RKO (cell line): Measurements from ENCODE around the gene IFRD2.

Experiments used
- DNase-seq: peaks from one replicate; pipeline ENCODE4 v3.0.0-alpha.2; 2016; ENCODE audit warnings: low spot score

Gene IFRD2

DNA sequence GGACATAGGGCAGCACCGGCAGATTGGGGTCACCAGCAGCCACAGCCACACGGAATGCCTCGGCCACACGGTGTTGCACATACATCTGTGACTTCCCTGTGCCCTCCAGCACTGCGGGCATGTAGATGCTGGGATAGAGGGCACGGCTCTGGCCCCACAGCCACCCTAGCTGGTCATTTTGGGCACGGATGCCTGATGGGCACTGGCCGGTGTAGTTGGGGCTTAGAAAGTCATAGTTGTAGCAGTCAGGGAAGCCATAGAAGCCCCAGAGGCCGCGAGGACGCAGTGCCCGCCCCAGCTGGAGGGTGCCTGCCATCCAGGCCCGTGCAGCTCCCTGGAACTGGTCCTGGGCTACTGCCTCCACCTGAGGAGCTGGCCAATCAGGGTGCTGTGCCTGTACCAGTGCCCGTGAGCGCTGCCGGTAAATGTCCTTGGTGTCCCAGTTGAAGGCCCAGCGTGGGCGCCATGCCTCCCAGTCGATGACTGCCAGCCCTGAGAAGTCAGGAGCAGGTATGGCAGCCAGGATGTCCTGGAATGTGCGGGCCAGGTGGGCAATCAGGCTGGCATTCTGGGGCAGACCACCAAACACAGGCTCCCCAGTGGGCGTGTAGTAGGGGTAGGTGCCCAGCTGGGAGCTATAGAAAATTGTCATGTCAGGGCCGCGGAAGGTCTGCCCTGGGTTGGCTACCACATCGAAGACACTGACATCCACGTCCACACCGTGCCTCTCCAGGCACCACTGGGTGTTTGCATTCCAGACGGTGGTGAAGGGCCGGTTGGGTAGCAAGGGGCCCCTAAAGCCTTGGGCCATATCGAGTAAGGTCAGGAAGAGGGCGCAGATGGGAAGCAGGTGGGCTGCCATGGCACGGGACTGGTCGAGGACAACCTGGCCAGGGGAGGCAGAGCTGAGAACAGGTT is 10.1 kb upstream of the IFRD2 start:
- DNase-seq, result no peak

DNA sequence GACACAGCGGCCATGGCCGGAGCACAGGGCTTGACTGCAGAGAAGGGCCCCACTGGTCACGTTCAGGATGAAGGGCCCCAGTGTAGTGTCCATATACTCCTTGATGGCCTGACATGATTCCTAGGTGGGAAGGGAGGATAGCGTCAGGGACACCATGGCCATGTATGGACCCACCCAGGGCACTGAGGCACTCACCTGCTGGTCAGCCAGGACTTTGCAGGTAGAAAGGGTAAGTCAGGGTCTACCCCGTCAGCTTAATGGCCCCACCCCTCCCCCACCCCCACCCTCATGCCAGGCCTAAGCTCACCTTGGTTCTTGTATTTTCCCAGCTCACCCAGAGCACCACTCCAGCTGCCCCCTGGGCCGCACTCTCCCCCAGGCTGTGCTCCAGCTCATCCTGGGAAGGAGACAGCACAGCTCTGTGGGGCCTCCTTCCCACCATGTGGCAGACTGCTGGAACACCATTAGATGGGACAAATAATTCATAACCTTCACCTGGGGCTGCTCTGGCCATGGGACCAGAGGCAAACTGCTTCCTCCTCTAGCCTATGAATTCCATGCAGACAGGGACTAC is 8.5 kb upstream of the IFRD2 start:
- no peak for DNase-seq

DNA sequence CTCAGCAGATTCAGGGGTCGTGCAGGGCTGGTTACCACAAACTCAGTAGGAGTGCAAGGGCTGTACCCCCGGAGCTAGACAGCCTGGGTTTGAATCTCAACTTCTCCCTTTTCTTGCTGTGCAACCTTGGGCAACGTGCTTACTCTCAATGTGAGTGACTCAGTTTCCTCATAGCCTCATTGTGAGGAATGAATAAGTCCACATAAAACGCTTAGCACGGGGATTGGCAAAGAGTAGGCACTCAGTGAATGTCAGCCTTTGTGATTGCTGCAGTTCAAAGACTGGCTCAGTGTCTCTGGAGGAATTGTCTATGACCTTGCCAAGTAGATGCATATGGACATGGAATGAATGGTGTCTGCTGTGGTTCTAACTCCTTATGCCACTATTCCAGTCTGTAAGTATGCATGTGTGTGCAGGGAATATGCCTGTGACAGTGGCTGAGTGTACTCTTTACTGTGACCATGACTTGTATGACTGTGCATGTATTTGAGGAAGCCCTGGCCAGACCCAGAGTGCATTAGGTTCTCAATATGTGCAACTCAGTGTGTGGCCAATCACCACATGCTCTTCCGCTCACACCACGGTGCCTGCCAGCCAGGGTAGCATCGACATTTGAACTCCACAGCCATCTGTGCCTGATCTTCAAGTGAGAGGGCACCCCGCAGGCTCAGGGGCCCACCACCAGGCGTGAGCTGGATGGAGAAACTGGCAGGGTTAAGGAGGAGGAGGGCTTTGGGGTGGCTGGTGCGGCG is 7.9 kb upstream of the IFRD2 start:
- peak; percentile 80 for DNase-seq

DNA sequence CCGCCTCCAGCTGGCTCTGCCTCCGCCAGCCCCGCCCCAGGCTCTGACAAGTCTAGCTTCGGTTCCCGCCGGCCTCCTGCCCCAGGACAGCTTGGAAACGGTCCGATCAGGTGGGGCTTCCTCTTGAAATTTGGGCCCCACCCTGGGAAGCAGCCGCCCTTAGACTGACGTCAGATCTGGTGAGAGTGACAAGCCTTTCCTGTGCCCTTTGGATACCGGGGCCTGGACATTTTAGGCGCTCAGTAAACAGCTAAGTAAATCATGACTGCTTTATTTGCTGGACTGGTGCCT is 7.4 kb upstream of the IFRD2 start:
- no peak for DNase-seq

DNA sequence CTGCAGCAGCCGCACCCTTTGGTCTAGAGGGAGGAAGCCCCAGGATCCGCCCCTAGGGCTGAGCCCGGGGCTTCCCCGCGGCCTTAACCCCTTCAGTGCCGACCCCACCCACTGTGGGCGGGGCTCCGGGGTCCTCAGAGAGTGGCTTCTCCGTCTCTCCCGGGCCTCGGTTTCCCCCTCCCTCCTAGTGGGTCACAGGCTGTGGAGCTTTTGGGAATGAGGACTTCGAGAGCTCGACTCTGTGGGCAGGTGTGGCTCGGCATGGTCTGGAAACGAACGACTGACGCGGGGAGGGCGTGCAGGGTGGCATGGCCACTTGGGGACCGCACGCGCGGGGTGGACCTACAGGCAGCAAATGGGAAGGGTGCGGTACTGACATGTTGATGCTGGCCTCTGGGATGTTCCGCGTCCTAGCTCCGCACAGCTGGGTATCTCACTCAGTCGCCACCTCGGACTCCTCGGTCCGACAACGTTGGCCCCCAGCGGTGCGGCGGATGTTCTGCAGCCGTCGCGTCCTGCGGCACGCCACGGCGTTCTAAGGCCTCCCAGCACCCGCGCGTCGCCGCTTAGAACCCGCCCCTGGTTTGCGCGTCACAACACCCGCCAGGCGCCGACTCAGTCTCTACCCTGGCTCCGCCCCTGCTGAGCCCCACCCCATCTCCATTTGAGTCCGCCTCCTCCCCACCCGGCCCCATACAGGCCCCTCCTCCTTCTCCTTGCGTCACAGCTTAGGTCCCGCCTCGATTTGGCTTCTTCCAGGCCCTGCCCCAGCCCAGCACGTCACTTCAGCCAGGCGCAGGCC is 6.8 kb upstream of the IFRD2 start, which contains the start of the genes HYAL3 and NAA80:
Gene HYAL3, minus strand, starts transcription at position 570 of the 802 bp plus-strand sequence. CDS start 3,803 bp downstream, outside the sequence.
Gene NAA80, minus strand, starts transcription at position 570 of the 802 bp plus-strand sequence. CDS start 1,942 bp downstream, outside the sequence.
- peak; percentile 99 for DNase-seq

DNA sequence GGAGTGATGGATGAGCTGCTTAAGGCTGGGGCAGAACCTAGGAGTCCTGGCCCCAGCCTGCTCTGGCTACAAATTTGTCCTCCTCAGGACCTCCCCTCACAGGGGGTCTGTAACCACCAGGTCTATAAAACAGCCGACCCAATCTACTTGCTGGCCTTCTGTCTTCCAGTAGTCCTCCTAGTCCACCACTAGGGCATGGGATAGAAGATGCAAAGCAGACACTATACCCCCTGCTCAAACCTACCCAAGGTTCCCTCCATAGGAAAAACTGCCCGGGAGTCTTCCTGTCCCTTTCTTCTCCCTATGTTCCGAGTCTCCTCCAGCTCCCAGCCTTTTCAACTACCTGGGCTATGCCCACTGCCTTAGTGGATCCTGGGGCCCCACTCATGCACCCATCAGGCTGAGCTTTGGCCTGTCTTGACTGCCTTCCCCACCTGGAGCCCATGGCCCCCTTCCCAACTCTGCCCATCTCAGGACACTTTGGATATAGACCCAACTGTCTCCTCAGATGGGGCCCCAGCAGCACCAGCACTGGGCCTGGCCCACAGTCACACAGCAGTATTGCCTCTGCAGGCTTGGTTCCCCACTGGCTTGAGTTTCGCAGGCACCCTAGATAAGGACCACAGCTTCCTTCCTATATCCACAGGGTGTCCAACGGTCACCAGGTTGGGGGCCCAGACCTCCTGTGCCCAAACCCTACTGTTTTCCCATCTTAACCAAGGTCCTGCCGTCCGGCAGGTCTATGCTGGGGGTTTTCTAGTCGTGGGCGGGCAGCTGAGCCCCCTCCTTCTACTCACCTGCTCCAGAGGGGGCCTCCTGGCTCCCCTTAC is 5.9 kb upstream of the IFRD2 start:
- DNase-seq, result no peak

DNA sequence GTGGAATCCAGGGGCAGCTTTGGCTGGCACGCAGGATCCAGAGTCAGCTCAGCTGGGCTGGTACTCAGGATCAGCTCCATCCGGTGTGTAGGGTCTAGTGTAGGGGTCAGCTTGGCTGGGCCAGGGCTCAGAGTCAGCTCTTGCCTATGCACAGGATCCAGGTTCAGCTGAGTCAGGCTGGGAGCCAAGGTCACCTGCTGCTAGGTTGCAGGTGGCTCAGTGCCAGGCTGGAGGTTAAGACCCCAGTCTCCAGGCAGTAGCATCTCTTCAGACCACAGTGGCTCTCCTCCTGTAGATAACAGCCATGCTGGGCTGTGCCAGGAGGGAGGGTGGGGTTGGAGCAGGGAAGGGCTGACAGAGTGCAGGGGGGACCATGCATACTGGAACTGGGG is 5.2 kb upstream of the IFRD2 start:
- DNase-seq, result no peak

DNA sequence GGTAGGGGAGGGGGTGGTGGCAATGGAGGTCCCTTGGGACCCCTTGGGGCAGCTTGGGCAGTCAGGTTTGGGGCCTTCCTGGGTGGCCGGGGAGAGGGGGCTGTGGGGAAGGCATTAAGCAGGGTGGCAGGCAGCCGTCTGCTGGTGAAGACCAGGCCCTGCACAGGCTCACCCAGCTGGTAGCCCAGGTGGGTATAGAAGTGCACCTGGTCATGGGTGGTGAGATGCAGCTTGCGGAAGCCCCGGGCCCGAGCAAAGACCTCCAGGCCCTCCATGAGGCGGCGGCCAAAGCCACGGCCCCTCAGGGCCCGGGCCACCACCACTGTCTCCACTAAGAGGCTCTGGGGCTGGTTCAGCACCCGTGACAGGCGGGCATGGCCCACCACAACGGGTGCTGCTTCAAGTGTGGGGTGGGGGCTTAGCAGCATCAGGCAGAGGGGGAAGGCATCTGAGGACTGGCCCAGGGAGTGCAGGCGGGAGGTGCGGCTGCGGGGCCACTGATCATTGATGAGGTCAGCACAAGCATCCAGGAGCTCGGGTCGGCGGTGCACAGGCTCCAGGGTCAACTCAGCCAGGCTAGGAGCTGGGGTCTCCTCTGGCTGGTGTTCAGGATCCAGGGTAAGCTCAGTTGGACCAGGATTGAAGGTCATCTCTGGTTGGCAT is 4.6 kb upstream of the IFRD2 start:
- DNase-seq, result no peak

DNA sequence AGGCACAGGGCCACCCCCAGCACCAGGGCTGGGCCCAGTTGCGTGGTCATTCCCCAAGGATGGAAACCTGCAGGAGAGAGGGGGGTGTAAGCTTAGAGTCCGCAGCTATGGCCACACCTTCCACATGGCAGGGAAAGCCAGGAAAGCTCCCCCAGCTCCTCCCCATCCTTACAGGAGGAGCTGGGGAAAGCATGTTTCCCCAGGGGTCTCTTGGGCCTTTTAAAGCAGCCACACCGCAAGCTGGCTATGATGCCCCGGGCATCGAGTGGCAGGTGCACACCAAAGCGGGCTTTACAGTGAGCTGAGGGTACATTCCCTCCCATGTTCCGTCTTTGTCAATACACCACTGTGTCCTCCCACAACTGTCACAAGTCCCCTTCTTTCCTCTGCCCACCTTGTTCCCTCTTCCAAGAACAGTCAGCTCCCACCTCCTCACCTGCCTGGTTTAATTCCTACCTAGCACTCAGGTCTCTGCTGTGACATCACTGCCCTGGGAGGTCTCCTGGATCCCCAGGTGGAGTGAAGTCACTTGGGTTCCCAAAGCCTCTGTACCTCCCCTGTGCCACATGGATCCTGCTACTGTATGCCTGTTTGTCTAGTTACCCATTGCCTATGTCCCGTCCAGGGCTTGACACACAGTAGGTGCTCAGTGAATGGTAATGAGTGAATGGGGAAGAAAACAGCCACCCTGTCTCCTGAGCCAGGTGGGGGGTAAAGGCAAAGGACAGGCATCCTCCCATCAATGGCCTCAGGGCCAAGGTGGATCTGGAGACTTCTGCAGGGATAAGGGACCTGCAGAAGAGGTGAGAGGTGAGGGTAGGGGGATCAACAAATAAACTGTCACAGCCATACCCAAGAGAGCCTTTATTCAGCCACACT is 3.6 kb upstream of the IFRD2 start:
- no peak for DNase-seq

DNA sequence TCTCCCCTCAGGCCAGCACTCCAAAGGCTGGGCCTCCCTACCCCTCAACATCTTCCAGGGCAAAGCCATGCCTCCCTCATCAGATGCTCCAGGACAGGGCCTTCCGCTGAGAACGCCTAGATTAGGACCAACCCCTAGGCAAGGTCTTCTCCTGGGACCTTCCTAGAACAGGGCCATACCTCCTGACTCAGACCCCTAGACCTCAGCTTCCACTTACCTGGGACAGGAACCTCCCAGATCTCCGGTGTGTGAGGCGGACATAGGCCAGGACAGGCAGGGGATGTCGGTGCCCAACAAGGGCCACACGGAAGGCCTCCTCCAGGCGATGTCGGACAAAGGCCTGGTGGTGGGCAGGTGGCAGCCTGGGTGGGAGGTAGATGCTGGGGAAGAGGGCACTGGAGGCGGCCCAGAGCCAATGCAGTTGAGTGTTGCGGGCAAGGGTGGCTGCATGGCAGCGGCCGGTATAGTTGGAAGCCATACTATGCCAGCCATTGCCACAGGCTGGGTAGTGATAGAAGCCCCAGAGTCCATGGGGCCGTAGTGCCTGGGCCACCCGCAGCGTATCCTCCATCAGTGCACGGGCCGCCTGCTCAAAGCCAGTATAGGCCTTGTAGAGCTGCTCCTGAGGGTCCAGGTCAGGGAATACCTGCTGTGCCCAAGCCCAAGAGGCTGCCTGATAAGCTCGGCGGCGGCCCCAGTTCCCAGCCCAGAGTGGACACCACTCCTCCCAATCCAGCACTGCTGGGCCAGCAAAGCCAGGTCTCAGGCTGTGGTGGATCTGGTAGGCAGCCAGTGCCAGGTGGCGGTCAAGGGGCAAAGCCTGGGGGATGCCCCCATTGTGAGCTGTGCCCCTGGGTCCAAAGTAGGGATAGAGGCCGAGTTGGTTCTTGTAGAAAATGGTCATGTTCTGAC is 2.5 kb upstream of the IFRD2 start:
- no peak for DNase-seq

DNA sequence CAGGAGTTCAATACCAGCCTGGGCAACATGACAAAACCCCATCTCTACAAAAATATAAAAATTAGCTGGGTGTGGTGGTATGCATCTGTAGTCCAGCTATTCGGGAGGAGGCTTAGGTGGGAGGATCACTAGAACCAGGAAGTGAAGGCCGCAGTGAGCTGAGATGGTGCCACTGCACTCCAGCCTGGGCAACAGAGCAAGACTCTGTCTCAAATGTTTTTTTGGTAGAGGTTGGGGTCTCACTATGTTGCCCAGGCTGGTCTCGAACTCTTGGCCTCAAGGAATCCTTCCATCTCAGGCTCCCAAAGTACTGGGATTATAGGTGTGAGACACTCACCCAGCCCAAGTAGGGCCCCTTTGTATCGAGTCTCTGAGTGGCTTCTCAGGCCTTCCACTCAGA is 1.9 kb upstream of the IFRD2 start:
- DNase-seq, result no peak

DNA sequence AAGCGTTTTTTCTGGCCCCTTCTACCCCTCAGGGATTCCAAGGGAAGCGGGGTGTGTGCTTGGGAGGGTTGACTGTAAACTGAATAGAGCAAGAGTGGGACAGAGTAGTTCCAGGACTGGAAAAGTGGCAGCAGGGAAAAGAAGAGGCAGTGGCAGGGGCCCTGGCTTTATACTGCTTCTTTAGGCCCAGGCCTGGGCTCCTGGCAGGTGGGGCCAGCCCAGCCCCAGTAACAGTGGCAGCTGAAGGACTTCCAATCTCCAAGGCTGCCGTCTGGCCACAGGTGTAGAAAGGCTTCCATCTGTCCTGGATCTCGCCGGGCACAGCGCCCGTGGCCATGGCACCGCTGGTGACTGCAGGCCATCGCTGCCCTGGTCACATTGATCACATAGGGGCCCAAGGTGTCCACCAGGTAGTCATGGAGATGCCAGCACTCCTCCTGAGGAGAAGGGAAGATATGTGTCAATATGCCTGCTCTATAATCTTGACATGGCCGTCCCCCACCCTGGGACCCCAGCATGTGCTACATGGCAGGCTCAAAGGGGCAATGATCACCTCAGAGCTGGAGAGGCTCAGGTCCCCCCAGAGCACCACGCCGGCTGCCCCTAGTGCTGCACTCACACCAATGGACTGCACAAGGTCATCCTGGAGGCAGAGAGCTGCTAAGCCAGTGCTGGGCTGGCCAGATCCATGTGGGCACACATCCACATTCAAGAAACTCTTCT is 1.0 kb upstream of the IFRD2 start:
- no peak for DNase-seq

DNA sequence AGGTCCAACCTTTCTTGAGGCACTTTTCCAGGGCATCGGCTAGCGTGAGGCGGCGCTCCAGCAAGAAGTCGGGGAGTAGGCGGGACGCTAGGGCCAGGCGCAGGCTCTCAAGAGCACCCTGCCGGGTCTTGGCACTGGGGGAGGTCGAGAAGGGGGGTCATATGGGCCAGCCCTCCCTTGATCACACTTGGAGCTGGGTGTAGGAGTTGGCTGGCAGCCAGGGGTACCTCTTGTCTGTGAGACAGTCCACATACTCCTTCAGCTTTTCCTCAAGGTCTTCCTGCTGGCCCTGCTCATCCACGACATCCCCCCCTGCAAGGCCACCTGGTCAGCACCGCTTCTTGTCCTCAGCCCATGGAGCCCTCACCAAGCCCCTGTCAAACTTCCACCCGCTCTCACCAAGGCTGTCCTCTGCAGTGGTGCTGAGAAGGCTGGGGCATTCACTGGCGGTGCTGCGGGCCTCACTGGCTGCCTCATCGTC is 2.0 kb downstream of the IFRD2 start:
- no peak for DNase-seq

DNA sequence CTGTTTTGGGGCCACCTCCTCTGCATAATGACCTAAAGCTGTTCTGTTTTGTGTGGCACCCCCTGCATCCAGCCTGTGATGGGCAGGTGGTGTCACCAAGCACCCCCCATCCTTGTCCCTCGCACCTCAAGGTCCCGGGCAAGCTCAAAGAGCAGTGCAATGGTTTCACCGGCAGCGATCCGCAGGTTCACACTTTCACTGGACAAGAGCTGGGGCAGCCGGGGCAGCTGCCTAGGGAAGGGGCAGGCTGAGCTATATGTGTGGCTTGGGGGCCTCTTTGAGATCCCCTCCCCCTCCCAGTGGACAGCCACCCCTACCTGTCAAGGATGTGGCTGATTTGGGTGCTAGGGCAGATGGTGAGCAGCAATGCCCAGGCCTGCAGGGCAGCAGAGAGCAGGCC is 3.1 kb downstream of the IFRD2 start:
- no peak for DNase-seq

DNA sequence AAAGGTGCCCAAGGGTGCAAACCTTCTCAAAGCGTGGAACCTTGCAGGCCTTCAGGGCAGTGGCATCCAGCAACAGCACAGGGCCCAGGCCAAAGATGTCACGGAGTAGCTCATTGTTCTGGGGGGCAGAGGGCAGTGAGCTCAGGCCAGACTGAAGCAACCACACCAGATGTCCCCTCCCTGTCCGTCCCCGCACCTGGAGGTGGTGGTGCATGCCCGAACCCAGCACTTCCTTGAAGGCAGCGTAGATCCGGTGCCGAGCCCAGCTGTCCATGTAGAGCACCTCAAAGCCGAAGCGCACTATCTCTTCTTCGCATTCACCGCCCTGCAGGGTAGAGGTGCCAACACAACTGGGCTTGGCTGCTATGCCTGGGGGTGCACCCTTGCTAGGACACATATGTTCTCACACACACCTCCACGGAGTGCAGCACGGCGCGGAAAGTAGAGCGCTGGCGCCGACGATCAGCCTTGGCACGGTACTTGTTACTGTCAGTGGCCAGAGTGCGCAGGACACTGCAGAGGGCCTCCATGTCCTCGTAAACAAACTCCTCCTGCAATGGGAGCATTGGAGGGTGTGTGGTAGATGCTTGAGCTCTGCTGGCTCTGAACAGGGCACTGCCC is 3.7 kb downstream of the IFRD2 start:
- DNase-seq, result no peak

DNA sequence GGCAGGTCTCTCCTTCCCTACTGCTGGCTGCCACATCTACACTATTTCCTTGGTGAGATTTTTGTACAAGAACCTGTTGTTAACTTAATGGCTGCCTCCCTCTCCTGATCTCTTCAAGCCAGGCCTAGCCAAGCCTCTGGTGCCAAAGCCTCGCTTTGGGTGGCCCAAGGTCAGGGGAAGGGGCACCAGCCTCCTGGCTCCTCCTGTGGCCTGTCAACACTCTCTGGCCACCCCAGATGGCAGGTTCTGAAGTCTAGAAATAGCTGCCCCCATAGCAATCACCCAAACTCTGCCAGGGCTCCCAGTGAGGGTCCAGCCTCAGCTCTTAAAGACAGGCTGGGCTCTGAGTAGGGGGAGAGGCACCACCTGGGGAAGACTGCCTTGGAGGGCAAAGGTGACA is 5.0 kb downstream of the IFRD2 start:
- no peak for DNase-seq
